ENCODE data around the gene C22orf15. TPM values are rescaled to one million over a fixed set of nuclear protein-coding genes. Genes with fewer than 3 reads are reported as not detected.

The C22orf15 gene
- total and polyA plus RNA-seq, 2 of the 8 experiments (the other 6 are each of a cell fraction or from before 2014, with no cell fraction given) = 4.2 to 4.9 TPM

GRCh38 chr22:23716811-23717801, 45.7 kb upstream of the C22orf15 start (continued):
- no peak for TF ChIP-seq BCL11A (IDR thresholded peaks at IDR 0.05; ENCODE audit: low read depth in 2 of 2, low read length in 2 of 2)
- no peak for TF ChIP-seq RFX5 (IDR thresholded peaks at IDR 0.05; ENCODE audit: borderline replicate concordance, low read depth, low read length)
- TF ChIP-seq BACH1 (IDR thresholded peaks at IDR 0.05; ENCODE audit: low read length) = no peak
- no peak for TF ChIP-seq SP4 (IDR thresholded peaks at IDR 0.05; ENCODE audit: low read length)
- TF ChIP-seq GABPA (IDR thresholded peaks at IDR 0.05; ENCODE audit: borderline replicate concordance, insufficient read depth, low read length) = no peak
- TF ChIP-seq CTCF (IDR thresholded peaks at IDR 0.05; ENCODE audit: control extremely low read depth in 1 of 3, insufficient read depth in 1 of 3, low read depth in 1 of 3, low read length in 3 of 3) = no peak
- TF ChIP-seq NRF1 (IDR thresholded peaks at IDR 0.05; ENCODE audit: low read depth, low read length) = no peak
- no peak for TF ChIP-seq EZH2 (IDR thresholded peaks at IDR 0.05; ENCODE audit: low read depth, low read length, severe bottlenecking)
- TF ChIP-seq JUND (IDR thresholded peaks at IDR 0.05; ENCODE audit: low read length) = no peak

Data from H1 (cell line).